ENCODE measurements around the gene KRT86.
"Not testable (repeated sequence)": the region's sequence is repeated elsewhere in the genome, so short reads cannot be mapped to it uniquely, and the experiment has no call there.

The KRT86 gene

GRCh38 chr12:52296572-52297215 lies 22.2 kb downstream of the KRT86 start:
- DNase-seq: no peak

- DNase-seq: no peak
Measured at GRCh38 chr12:52298677-52299190, 24.3 kb downstream of the KRT86 start.

GRCh38 chr12:52300796-52301691 lies 26.6 kb downstream of the KRT86 start:
- DNase-seq: no peak

- not testable (repeated sequence) for DNase-seq
Measured at GRCh38 chr12:52301721-52302120, 27.3 kb downstream of the KRT86 start.

- DNase-seq: not testable (repeated sequence)
Measured at GRCh38 chr12:52302242-52302914, 27.9 kb downstream of the KRT86 start.

GRCh38 chr12:52304941-52305411 lies 30.5 kb downstream of the KRT86 start:
- DNase-seq: not testable (repeated sequence)

- no peak for DNase-seq
Measured at GRCh38 chr12:52305921-52306705, 31.7 kb downstream of the KRT86 start.

GRCh38 chr12:52306731-52307130 lies 32.3 kb downstream of the KRT86 start:
- no peak for DNase-seq

- DNase-seq: peak; percentile 40
Measured at GRCh38 chr12:52307836-52308805, 33.7 kb downstream of the KRT86 start.

- no peak for DNase-seq
Measured at GRCh38 chr12:52308806-52309425, 34.5 kb downstream of the KRT86 start.

GRCh38 chr12:52310622-52311284 lies 36.3 kb downstream of the KRT86 start:
- DNase-seq: no peak

GRCh38 chr12:52311285-52311648 lies 36.8 kb downstream of the KRT86 start:
- no peak for DNase-seq

- no peak for DNase-seq
Measured at GRCh38 chr12:52312086-52312485, 37.6 kb downstream of the KRT86 start.

GRCh38 chr12:52313461-52313860 lies 39.0 kb downstream of the KRT86 start:
- no peak for DNase-seq

- DNase-seq: no peak
Measured at GRCh38 chr12:52313926-52314325, 39.5 kb downstream of the KRT86 start.

GRCh38 chr12:52314511-52314910 lies 40.1 kb downstream of the KRT86 start:
- no peak for DNase-seq

GRCh38 chr12:52315721-52316120 lies 41.3 kb downstream of the KRT86 start:
- peak; percentile 33 for DNase-seq

GRCh38 chr12:52316290-52316689 lies 41.8 kb downstream of the KRT86 start:
- DNase-seq: no peak

- DNase-seq: no peak
Measured at GRCh38 chr12:52316701-52317100, 42.3 kb downstream of the KRT86 start.

GRCh38 chr12:52317468-52318052 lies 43.1 kb downstream of the KRT86 start:
- no peak for DNase-seq
